ENCODE results near the gene KIAA0586. TPM values are rescaled to one million over a fixed set of nuclear protein-coding genes. Genes with fewer than 3 reads are reported as not detected.

Gene KIAA0586
- total RNA-seq, 4 donors from 2014 or later, result 3.6 to 37.5 (median 15.0) TPM

DNA sequence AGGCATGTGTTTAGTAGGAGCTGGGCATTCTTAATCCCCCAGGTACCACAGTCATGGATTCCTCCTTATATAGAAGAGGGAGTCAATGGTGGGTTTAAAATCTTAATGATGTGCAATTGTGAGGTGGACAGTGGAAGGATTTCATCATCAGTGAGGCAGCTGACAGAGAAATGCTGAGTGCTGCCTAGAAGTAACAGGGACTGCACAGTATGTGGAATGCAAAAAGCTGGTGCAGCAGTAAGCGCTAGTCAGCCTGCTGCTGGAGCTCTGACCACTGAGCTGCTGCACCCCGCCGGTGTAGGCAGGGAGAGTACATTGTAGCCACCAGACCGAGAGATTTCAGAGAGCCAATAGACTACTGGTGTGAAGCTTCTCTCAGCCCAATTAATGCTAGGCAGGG, 129.7 kb downstream of the KIAA0586 start:
- no peak for DNase-seq
- intact Hi-C loops (cut with DNase I; ENCODE audit: low total_unique reads), result no loop called here
- no peaks in the 10 kb centered on the region for H3K27me3 ChIP-seq
- H3K9me3 ChIP-seq, result no peaks in the 10 kb centered on the region
- no peaks in the 10 kb centered on the region for H3K4me1 ChIP-seq
- TF ChIP-seq, protein P1, sequence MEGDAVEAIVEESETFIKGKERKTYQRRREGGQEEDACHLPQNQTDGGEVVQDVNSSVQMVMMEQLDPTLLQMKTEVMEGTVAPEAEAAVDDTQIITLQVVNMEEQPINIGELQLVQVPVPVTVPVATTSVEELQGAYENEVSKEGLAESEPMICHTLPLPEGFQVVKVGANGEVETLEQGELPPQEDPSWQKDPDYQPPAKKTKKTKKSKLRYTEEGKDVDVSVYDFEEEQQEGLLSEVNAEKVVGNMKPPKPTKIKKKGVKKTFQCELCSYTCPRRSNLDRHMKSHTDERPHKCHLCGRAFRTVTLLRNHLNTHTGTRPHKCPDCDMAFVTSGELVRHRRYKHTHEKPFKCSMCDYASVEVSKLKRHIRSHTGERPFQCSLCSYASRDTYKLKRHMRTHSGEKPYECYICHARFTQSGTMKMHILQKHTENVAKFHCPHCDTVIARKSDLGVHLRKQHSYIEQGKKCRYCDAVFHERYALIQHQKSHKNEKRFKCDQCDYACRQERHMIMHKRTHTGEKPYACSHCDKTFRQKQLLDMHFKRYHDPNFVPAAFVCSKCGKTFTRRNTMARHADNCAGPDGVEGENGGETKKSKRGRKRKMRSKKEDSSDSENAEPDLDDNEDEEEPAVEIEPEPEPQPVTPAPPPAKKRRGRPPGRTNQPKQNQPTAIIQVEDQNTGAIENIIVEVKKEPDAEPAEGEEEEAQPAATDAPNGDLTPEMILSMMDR (IDR thresholded peaks at IDR 0.05), result no peak
- TF ChIP-seq POLR2A (IDR thresholded peaks at IDR 0.05), result no peak
- H3K4me3 ChIP-seq, result no peak overlapping the region
- no peak overlapping the region for H3K27ac ChIP-seq
- H3K36me3 ChIP-seq, result no peaks in the 10 kb centered on the region

DNA sequence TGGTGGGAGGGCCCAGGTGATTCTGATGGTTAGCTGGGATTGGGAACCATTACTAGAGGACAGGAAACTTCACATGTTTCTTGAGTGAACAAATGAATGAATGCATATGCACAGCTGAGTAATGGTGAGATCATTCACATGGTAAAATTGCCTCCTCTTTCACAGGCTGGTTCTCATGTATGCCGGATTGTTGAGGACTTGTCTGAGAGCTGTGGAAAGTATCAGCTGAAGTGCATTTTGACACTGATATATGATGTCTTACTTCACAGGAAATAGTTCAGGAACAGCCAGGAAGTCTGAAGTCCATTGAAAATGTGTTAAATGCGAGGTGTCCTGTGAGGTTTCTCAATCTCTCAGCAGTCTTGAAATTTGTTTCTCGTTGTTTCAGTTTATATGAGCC, 132.7 kb downstream of the KIAA0586 start:
- DNase-seq, result no peak
- H3K27ac ChIP-seq, result no peak overlapping the region

DNA sequence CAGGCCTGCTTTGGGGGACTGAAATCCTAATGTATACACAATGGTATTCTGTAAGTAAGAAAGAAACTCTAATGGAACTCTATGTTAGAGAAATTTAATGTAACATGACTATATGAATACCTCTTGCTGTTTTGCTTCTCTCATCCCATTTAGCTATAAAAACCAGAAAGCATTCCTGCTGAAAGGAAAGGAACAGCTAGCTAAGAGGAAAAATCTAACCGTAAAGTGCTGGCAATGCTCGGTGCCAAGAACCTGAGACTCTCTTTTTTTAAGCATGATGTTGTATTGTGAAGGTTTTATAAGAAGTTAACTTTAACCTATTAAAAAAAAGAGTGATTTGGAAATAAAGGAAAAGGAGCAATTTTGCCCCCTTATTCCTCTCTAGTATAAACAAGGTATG, 134.6 kb downstream of the KIAA0586 start:
- intact Hi-C loops (cut with DNase I; ENCODE audit: low total_unique reads), result no loop called here
- TF ChIP-seq, protein P1 (IDR thresholded peaks at IDR 0.05), result no peak
- TF ChIP-seq POLR2A (IDR thresholded peaks at IDR 0.05), result no peak
- Histone ChIP-seq H3K9me3 (no peaks in the 10 kb centered on the region), H3K4me3 (no peak overlapping the region), H3K27me3 (no peaks in the 10 kb centered on the region), H3K36me3 (no peaks in the 10 kb centered on the region), H3K27ac (no peak overlapping the region), H3K4me1 (no peaks in the 10 kb centered on the region)
- no peak for DNase-seq

More for the DNA sequence above, 132.7 kb downstream of the KIAA0586 start:
- Histone ChIP-seq H3K36me3 (no peaks in the 10 kb centered on the region), H3K9me3 (no peaks in the 10 kb centered on the region), H3K4me1 (no peaks in the 10 kb centered on the region), H3K4me3 (no peak overlapping the region), H3K27me3 (no peaks in the 10 kb centered on the region)
- intact Hi-C loops (cut with DNase I; ENCODE audit: low total_unique reads), result no loop called here
- TF ChIP-seq, protein P1 (IDR thresholded peaks at IDR 0.05), result no peak
- TF ChIP-seq POLR2A (IDR thresholded peaks at IDR 0.05), result no peak

DNA sequence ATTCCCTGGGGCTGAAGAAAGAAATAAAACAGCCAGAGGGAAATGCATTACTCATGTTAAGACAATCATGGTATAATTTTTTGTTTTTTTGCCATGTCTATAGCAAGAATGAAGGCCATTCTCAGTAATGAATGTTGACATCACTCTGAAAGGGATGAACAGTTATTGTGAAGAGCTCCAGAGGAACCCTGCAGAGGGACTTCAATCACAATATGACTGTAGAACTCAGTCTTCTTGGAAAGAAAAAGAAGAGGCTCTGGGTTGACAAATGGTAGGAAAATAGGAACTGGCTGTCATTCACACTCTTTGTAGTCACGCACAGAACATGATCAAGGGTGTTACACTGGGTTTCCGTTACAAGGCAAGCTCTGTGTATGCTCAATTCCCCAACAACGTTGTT, 136.5 kb downstream of the KIAA0586 start:
- no peak for TF ChIP-seq POLR2A (IDR thresholded peaks at IDR 0.05)
- TF ChIP-seq, protein P1 (IDR thresholded peaks at IDR 0.05), result no peak
- no peak for DNase-seq
- intact Hi-C loops (cut with DNase I; ENCODE audit: low total_unique reads), result no loop called here
- H3K36me3 ChIP-seq, result no peaks in the 10 kb centered on the region
- H3K27ac ChIP-seq, result no peak overlapping the region
- H3K4me3 ChIP-seq, result no peak overlapping the region
- H3K4me1 ChIP-seq, result no peaks in the 10 kb centered on the region
- no peaks in the 10 kb centered on the region for H3K9me3 ChIP-seq
- no peaks in the 10 kb centered on the region for H3K27me3 ChIP-seq

DNA sequence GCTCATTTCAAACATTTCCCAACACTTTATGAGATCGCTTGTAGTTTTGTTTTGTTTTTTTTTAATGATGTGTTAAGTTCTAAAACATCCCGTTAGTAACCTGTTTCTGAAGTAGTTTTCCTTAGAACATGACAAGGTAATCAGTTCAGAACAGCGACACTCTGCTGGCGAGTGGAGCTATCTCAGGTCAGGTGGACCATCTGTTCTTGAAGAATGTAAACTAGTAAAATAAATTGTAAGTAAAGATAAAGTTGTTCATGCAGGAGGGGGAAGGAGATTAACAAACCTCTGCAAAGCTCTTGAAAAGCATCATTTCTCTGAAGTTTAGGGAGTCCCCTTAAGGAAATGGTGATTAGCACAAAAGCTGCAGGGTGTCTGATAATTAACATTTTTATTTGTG, 138.3 kb downstream of the KIAA0586 start:
- Histone ChIP-seq H3K27ac (no peak overlapping the region), H3K36me3 (no peaks in the 10 kb centered on the region), H3K4me1 (no peaks in the 10 kb centered on the region), H3K27me3 (no peaks in the 10 kb centered on the region), H3K4me3 (no peak overlapping the region), H3K9me3 (no peaks in the 10 kb centered on the region)
- no peak for TF ChIP-seq POLR2A (IDR thresholded peaks at IDR 0.05)
- TF ChIP-seq, protein P1 (IDR thresholded peaks at IDR 0.05), result no peak
- DNase-seq, result no peak
- intact Hi-C loops (cut with DNase I; ENCODE audit: low total_unique reads), result no loop called here
